Progenitor cell of endocrine pancreas (in vitro differentiated cells): ENCODE results near the gene SETD1B. TPM values are rescaled to one million over a fixed set of nuclear protein-coding genes. Genes with fewer than 3 reads are reported as not detected.

Experiments used
- DNase-seq: peaks from one replicate; pipeline ENCODE4 v3.0.0; 2021; ENCODE audit warnings: low spot score; ENCODE audit not compliant: unreplicated experiment
- H3K27ac Mint-ChIP-seq: 2 replicates; pipeline ENCODE4 v1.8.0; 2021; ENCODE audit warnings: mild to moderate bottlenecking, moderate library complexity, mixed read lengths
- H3K27me3 Mint-ChIP-seq: 2 replicates; pipeline ENCODE4 v1.8.0; 2021; ENCODE audit warnings: mixed read lengths
- H3K36me3 Mint-ChIP-seq: 2 replicates; pipeline ENCODE4 v1.8.0; 2022; ENCODE audit warnings: mixed read lengths; ENCODE audit not compliant: insufficient read depth
- H3K4me1 Mint-ChIP-seq: 2 replicates; pipeline ENCODE4 v1.8.0; 2021; ENCODE audit warnings: low read depth, mixed read lengths
- H3K4me3 Mint-ChIP-seq: 2 replicates; pipeline ENCODE4 v1.8.0; 2021; ENCODE audit warnings: low read depth, mild to moderate bottlenecking, moderate library complexity, mixed read lengths
- H3K9me3 Mint-ChIP-seq: 2 replicates; pipeline ENCODE4 v1.8.0; 2021; ENCODE audit warnings: low read depth, mixed read lengths
- CTCF ChIP-seq: fragments of 200-600 bp; sonication (generic); IDR thresholded peaks from one replicate; pipeline ENCODE4 v1.5.0; 2021; ENCODE audit warnings: antibody characterized with exemption, mild to moderate bottlenecking; ENCODE audit not compliant: unreplicated experiment
- total RNA-seq: library from RNA; stranded (reverse); gene quantifications from 2 replicates; pipeline ENCODE4 v1.2.1, GENCODE V29; 2021

SETD1B gene
- total RNA-seq, 1 donor from 2014 or later: 28.6 TPM

GRCh38 chr12:121775501-121775900 is 28.3 kb upstream of the SETD1B start:
- Mint-ChIP-seq H3K9me3 (no peaks in the 10 kb centered on the region), H3K27ac (no peak overlapping the region), H3K36me3 (peaks cover 1% of the 10 kb centered on the region), H3K4me1 (peaks cover 1% of the 10 kb centered on the region), H3K4me3 (no peak overlapping the region), H3K27me3 (no peaks in the 10 kb centered on the region)
- no peak for TF ChIP-seq CTCF
- DNase-seq: no peak

GRCh38 chr12:121776190-121777098 is 27.4 kb upstream of the SETD1B start:
- Mint-ChIP-seq H3K4me1 (peaks cover 1% of the 10 kb centered on the region), H3K27me3 (no peaks in the 10 kb centered on the region), H3K4me3 (no peak overlapping the region), H3K9me3 (no peaks in the 10 kb centered on the region), H3K27ac (no peak overlapping the region), H3K36me3 (peaks cover 1% of the 10 kb centered on the region)
- peak; percentile 70 for DNase-seq
- peak; percentile 80 for TF ChIP-seq CTCF

GRCh38 chr12:121778567-121779421 is 25.0 kb upstream of the SETD1B start:
- no peaks in the 10 kb centered on the region for H3K9me3 Mint-ChIP-seq
- H3K4me3 Mint-ChIP-seq: no peak overlapping the region
- H3K36me3 Mint-ChIP-seq: peaks cover 1% of the 10 kb centered on the region
- H3K27me3 Mint-ChIP-seq: no peaks in the 10 kb centered on the region
- peaks cover 4% of the 10 kb centered on the region for H3K4me1 Mint-ChIP-seq
- no peak for DNase-seq
- TF ChIP-seq CTCF: no peak
- no peak overlapping the region for H3K27ac Mint-ChIP-seq

- no peak for TF ChIP-seq CTCF
- H3K36me3 Mint-ChIP-seq: peaks cover 1% of the 10 kb centered on the region
- peaks cover 4% of the 10 kb centered on the region for H3K4me1 Mint-ChIP-seq
- no peak for DNase-seq
- H3K9me3 Mint-ChIP-seq: no peaks in the 10 kb centered on the region
- H3K4me3 Mint-ChIP-seq: no peak overlapping the region
- H3K27me3 Mint-ChIP-seq: no peaks in the 10 kb centered on the region
- no peak overlapping the region for H3K27ac Mint-ChIP-seq
Observed at GRCh38 chr12:121779422-121779895, 24.4 kb upstream of the SETD1B start.

- Mint-ChIP-seq H3K27ac (no peak overlapping the region), H3K9me3 (no peaks in the 10 kb centered on the region), H3K4me3 (no peak overlapping the region), H3K36me3 (peaks cover 1% of the 10 kb centered on the region), H3K4me1 (peaks cover 4% of the 10 kb centered on the region), H3K27me3 (no peaks in the 10 kb centered on the region)
- TF ChIP-seq CTCF: no peak
- DNase-seq: no peak
Observed at GRCh38 chr12:121780429-121780828, 23.4 kb upstream of the SETD1B start.
